Activated CD8-positive, alpha-beta memory T cell treated with anti-CD3 and anti-CD28 coated beads for 36 hours (primary cell): Measurements from ENCODE around the gene STT3B. TPM values are rescaled to one million over a fixed set of nuclear protein-coding genes. Genes with fewer than 3 reads are reported as not detected.

Source experiments
- CTCF ChIA-PET: fragments of 350-600 bp; sonication (Branson Sonifier 250); formaldehyde crosslinking; loops from one replicate; lab custom pipeline; 2021; ENCODE audit warnings: antibody characterized with exemption; lab: Charles Lee
- POLR2A ChIA-PET: fragments of 350-600 bp; sonication (Branson Sonifier 250); formaldehyde crosslinking; loops from one replicate; lab custom pipeline; 2021; ENCODE audit warnings: antibody characterized with exemption; lab: Charles Lee
- total RNA-seq, 2 experiments: library from RNA; stranded (reverse); gene quantifications; one replicate each; pipeline ENCODE4 v1.2.3, GENCODE V29; 2021

STT3B gene
- total RNA-seq, 2 experiments from 2014 or later, result 116 to 120 TPM

GRCh38 chr3:31541089-31541488 is 8.4 kb downstream of the STT3B start:
- POLR2A ChIA-PET, result no interaction called here
- CTCF ChIA-PET, result no interaction called here

- POLR2A ChIA-PET, result no interaction called here
- CTCF ChIA-PET, result no interaction called here
Measured at GRCh38 chr3:31542246-31542645, 9.5 kb downstream of the STT3B start.

- ChIA-PET CTCF (no interaction called here), POLR2A (no interaction called here)
Measured at GRCh38 chr3:31543375-31543774, 10.7 kb downstream of the STT3B start.

GRCh38 chr3:31544634-31545033 is 11.9 kb downstream of the STT3B start:
- CTCF ChIA-PET, result no interaction called here
- POLR2A ChIA-PET, result no interaction called here

GRCh38 chr3:31546162-31546561 is 13.4 kb downstream of the STT3B start:
- POLR2A ChIA-PET, result interaction anchor here (1.5 kb wide), 1 partner anchor 13 kb away, joined by 10 read pairs; the partner anchor contains the start of gene STT3B
- CTCF ChIA-PET, result interaction anchor here (1.1 kb wide), 1 partner anchor 124 kb away, joined by 3 read pairs; no protein-coding TSS in a partner anchor

GRCh38 chr3:31546725-31547124 is 14.0 kb downstream of the STT3B start:
- ChIA-PET CTCF (interaction anchor here (1.1 kb wide), 1 partner anchor 124 kb away, joined by 3 read pairs; no protein-coding TSS in a partner anchor), POLR2A (interaction anchor here (1.5 kb wide), 1 partner anchor 14 kb away, joined by 10 read pairs; the partner anchor contains the start of gene STT3B)

GRCh38 chr3:31550452-31551251 is 17.9 kb downstream of the STT3B start:
- CTCF ChIA-PET, result interaction anchor here (0.8 kb wide), 1 partner anchor 29 kb away, joined by 3 read pairs; no protein-coding TSS in a partner anchor
- POLR2A ChIA-PET, result no interaction called here

GRCh38 chr3:31551646-31552045 is 18.9 kb downstream of the STT3B start:
- ChIA-PET CTCF (no interaction called here), POLR2A (no interaction called here)

- POLR2A ChIA-PET, result no interaction called here
- CTCF ChIA-PET, result interaction anchor here (0.7 kb wide), 1 partner anchor 80 kb away, joined by 6 read pairs; no protein-coding TSS in a partner anchor
Measured at GRCh38 chr3:31552103-31552502, 19.4 kb downstream of the STT3B start.

- ChIA-PET CTCF (no interaction called here), POLR2A (no interaction called here)
Measured at GRCh38 chr3:31553258-31553657, 20.5 kb downstream of the STT3B start.

- ChIA-PET POLR2A (no interaction called here), CTCF (no interaction called here)
Measured at GRCh38 chr3:31555204-31555603, 22.5 kb downstream of the STT3B start.

- ChIA-PET POLR2A (no interaction called here), CTCF (no interaction called here)
Measured at GRCh38 chr3:31559872-31560534, 27.3 kb downstream of the STT3B start.

GRCh38 chr3:31561891-31562290 is 29.2 kb downstream of the STT3B start:
- POLR2A ChIA-PET, result interaction anchor here (0.9 kb wide), 1 partner anchor 30 kb away, joined by 3 read pairs; the partner anchor contains the start of gene STT3B
- CTCF ChIA-PET, result no interaction called here

- POLR2A ChIA-PET, result interaction anchor here (0.7 to 0.9 kb wide), 2 partner anchors 30 to 367 kb away, joined by 3 read pairs; partner anchors contain the start of gene STT3B
- CTCF ChIA-PET, result interaction anchor here (0.6 to 0.8 kb wide), 2 partner anchors 24 to 35 kb away, joined by 3 to 4 read pairs; no protein-coding TSS in a partner anchor
Measured at GRCh38 chr3:31562525-31562924, 29.8 kb downstream of the STT3B start.

- ChIA-PET POLR2A (no interaction called here), CTCF (no interaction called here)
Measured at GRCh38 chr3:31565288-31565687, 32.6 kb downstream of the STT3B start.

GRCh38 chr3:31567036-31567435 is 34.3 kb downstream of the STT3B start:
- POLR2A ChIA-PET, result no interaction called here
- CTCF ChIA-PET, result no interaction called here

- CTCF ChIA-PET, result no interaction called here
- POLR2A ChIA-PET, result no interaction called here
Measured at GRCh38 chr3:31568649-31569048, 35.9 kb downstream of the STT3B start.

- CTCF ChIA-PET, result interaction anchor here (0.6 kb wide), 1 partner anchor 346 kb away, joined by 4 read pairs; no protein-coding TSS in a partner anchor
- POLR2A ChIA-PET, result no interaction called here
Measured at GRCh38 chr3:31571325-31571724, 38.6 kb downstream of the STT3B start.

- POLR2A ChIA-PET, result no interaction called here
Measured at GRCh38 chr3:31572236-31573004, 39.7 kb downstream of the STT3B start.

More at GRCh38 chr3:31572236-31573004, 39.7 kb downstream of the STT3B start:
- CTCF ChIA-PET, result no interaction called here
